Fibroblast of lung (primary cell): ENCODE results near the gene EXOSC7. TPM values are rescaled to one million over a fixed set of nuclear protein-coding genes. Genes with fewer than 3 reads are reported as not detected.

ENCODE experiments used
- DNase-seq, 2 donors: peaks; one replicate each; pipeline versions ENCODE4 v3.0.0 to v3.0.0-alpha.2; 2010; ENCODE audit warnings: low read depth in 2 of 2
- H2AFZ ChIP-seq: 2 replicates; pipeline ENCODE4 v1.5.1; 2012; ENCODE audit warnings: low read length, control low read depth, inconsistent platforms
- H3K27ac ChIP-seq: 2 replicates; pipeline ENCODE4 v1.5.1; 2011; ENCODE audit warnings: low read length, control low read depth; ENCODE audit not compliant: insufficient read depth
- H3K27me3 ChIP-seq: 2 replicates; pipeline ENCODE4 v1.5.1; 2011; ENCODE audit warnings: mild to moderate bottlenecking, low read length; ENCODE audit not compliant: control insufficient read depth, insufficient read depth
- H3K36me3 ChIP-seq: 2 replicates; pipeline ENCODE4 v1.5.1; 2011; ENCODE audit warnings: low read length; ENCODE audit not compliant: control insufficient read depth, insufficient read depth
- H3K4me1 ChIP-seq: 2 replicates; pipeline ENCODE4 v1.5.1; 2011; ENCODE audit warnings: low read length; ENCODE audit not compliant: control insufficient read depth, insufficient read depth; ENCODE audit errors: extremely low read depth
- H3K4me2 ChIP-seq: 2 replicates; pipeline ENCODE4 v1.5.1; 2011; ENCODE audit warnings: low read length, control low read depth; ENCODE audit not compliant: insufficient read depth; ENCODE audit errors: extremely low read depth
- H3K4me3 ChIP-seq, 4 experiments: fragments of 200-600 bp in 1 of 4; sonication (generic) in 1 of 4; replicated peaks in 1 of 4; 2 replicates each; pipeline ENCODE4 v1.5.1; 2011 to 2016; ENCODE audit warnings: low read length in 4 of 4, low read depth in 3 of 4, mild to moderate bottlenecking in 3 of 4, control low read depth in 2 of 4, inconsistent platforms in 1 of 4, mixed read lengths in 1 of 4; ENCODE audit not compliant: insufficient read depth in 1 of 4; ENCODE audit errors: control extremely low read depth in 1 of 4
- H3K79me2 ChIP-seq: 2 replicates; pipeline ENCODE4 v1.5.1; 2012; ENCODE audit warnings: mild to moderate bottlenecking, low read length, inconsistent platforms; ENCODE audit not compliant: control insufficient read depth, insufficient read depth
- H3K9ac ChIP-seq: 2 replicates; pipeline ENCODE4 v1.5.1; 2011; ENCODE audit warnings: mild to moderate bottlenecking, low read length, control low read depth; ENCODE audit not compliant: insufficient read depth
- H3K9me3 ChIP-seq: 2 replicates; pipeline ENCODE4 v1.5.1; 2012; ENCODE audit warnings: low read depth, low read length; ENCODE audit not compliant: control insufficient read depth, insufficient read depth
- H4K20me1 ChIP-seq: 2 replicates; pipeline ENCODE4 v1.5.1; 2011; ENCODE audit warnings: low read length; ENCODE audit not compliant: control insufficient read depth, insufficient read depth; ENCODE audit errors: extremely low read depth
- CTCF ChIP-seq, 2 donors: IDR thresholded peaks in 1 of 2; conservative IDR thresholded peaks in 1 of 2; 1 replicate in 1 of 2; 2 replicates in 1 of 2; pipeline ENCODE4 v1.5.1; 2011 to 2012; ENCODE audit warnings: low read length in 2 of 2, control low read depth in 1 of 2, inconsistent platforms in 1 of 2, low read depth in 1 of 2, mild to moderate bottlenecking in 1 of 2
- EZH2 ChIP-seq: IDR thresholded peaks from 2 replicates; pipeline ENCODE4 v1.5.1; 2012; ENCODE audit warnings: low read length, control low read depth, mild to moderate bottlenecking; ENCODE audit errors: missing control alignments
- polyA plus RNA-seq, 2 donors: library from polyadenylated mRNA; depleted of rRNA in 1 of 2; stranded (reverse) in 1 of 2; unstranded in 1 of 2; fragments of >200 nt; gene quantifications; 2 replicates each; pipeline ENCODE4 v1.2.1, GENCODE V29; 2011 to 2012; ENCODE audit warnings: missing spikeins in 1 of 2
- total RNA-seq: library from RNA; depleted of rRNA; stranded (reverse); fragments of >200 nt; gene quantifications from 2 replicates; pipeline ENCODE4 v1.2.1, GENCODE V29; 2014

The EXOSC7 gene
- total and polyA plus RNA-seq, 2 donors (not counting 1 experiment from before 2014, with no cell fraction given): 58.8 to 72.5 TPM

DNA sequence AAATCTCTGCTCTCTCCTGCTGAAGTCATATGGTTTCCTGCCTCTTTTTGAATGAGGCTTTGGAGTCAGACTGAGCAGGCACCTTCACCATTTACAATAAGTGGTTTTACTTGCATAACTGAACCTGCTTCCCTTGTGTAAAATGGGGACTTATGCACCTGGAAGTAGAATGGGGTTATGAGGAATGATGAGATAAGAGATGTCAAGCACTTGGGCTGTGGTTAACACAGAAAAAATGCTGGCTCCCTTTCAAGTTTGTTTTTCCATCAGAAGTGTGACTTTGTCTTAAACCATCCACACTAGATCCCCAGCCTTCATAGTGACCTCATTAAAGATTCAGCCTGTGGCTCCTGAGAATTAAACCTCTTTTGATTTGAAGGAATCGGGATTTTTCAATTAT is 5.2 kb downstream of the EXOSC7 start:
- peaks cover 51% of the 10 kb centered on the region for H3K79me2 ChIP-seq
- H4K20me1 ChIP-seq: no peaks in the 10 kb centered on the region
- no peak overlapping the region for H3K9ac ChIP-seq
- DNase-seq: peak in 1 of 2 donors; percentile 68
- no peak overlapping the region for H3K4me2 ChIP-seq
- H3K9me3 ChIP-seq: no peaks in the 10 kb centered on the region
- H3K27me3 ChIP-seq: no peaks in the 10 kb centered on the region
- TF ChIP-seq CTCF (conservative IDR thresholded peaks at IDR 0.05 in 1 of 2, IDR thresholded peaks at IDR 0.05 in 1 of 2; ENCODE audit: low read depth in 1 of 2, low read length in 2 of 2) (no peak), EZH2 (no peak)
- H3K36me3 ChIP-seq: peaks cover 1% of the 10 kb centered on the region
- H3K27ac ChIP-seq: no peak overlapping the region
- no peak overlapping the region for H2AFZ ChIP-seq
- H3K4me1 ChIP-seq: peaks cover 3% of the 10 kb centered on the region
- no peak overlapping the region for H3K4me3 ChIP-seq

DNA sequence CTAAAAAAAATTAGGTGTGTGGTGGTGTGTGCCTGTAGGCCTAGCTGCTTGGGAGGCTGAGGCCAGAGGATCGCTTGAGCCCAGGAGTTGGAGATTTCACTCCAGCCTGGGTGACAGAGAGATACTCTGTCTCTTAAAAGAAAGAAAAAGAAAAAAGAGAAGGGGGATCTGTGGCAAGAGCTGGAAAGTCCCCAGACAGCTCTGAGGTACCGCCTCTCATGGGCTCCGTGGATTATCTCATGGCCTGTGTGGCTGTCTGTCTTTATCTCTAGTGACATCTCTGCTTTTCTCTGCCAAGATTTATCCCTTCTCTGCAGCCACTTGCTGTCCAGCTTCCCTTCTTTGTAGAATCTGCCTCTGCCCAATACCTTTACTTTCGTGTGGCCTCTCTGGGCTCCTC is 5.7 kb downstream of the EXOSC7 start:
- H3K4me3 ChIP-seq: no peak overlapping the region
- no peaks in the 10 kb centered on the region for H3K9me3 ChIP-seq
- no peak overlapping the region for H2AFZ ChIP-seq
- peaks cover 47% of the 10 kb centered on the region for H3K79me2 ChIP-seq
- H3K27me3 ChIP-seq: no peaks in the 10 kb centered on the region
- peaks cover 3% of the 10 kb centered on the region for H3K4me1 ChIP-seq
- TF ChIP-seq EZH2: no peak
- TF ChIP-seq CTCF (conservative IDR thresholded peaks at IDR 0.05 in 1 of 2, IDR thresholded peaks at IDR 0.05 in 1 of 2; ENCODE audit: low read depth in 1 of 2, low read length in 2 of 2): no peak
- peaks cover 1% of the 10 kb centered on the region for H3K36me3 ChIP-seq
- H3K27ac ChIP-seq: no peak overlapping the region
- H3K4me2 ChIP-seq: no peak overlapping the region
- no peak overlapping the region for H3K9ac ChIP-seq
- no peaks in the 10 kb centered on the region for H4K20me1 ChIP-seq
- DNase-seq: no peak

GRCh38 chr3:44982817-44983216 is 6.8 kb downstream of the EXOSC7 start:
- Histone ChIP-seq H3K36me3 (no peaks in the 10 kb centered on the region), H3K27me3 (no peaks in the 10 kb centered on the region), H2AFZ (no peak overlapping the region), H3K4me3 (no peak overlapping the region), H3K79me2 (peaks cover 40% of the 10 kb centered on the region), H3K27ac (no peak overlapping the region), H4K20me1 (no peaks in the 10 kb centered on the region), H3K9me3 (no peaks in the 10 kb centered on the region), H3K4me2 (no peak overlapping the region), H3K9ac (no peak overlapping the region), H3K4me1 (no peaks in the 10 kb centered on the region)
- DNase-seq: no peak
- no peak for TF ChIP-seq CTCF (conservative IDR thresholded peaks at IDR 0.05 in 1 of 2, IDR thresholded peaks at IDR 0.05 in 1 of 2; ENCODE audit: low read depth in 1 of 2, low read length in 2 of 2)
- no peak for TF ChIP-seq EZH2
